Subcutaneous abdominal adipose tissue (tissue), 5 donors: Measurements from ENCODE around the gene OSBP.

ENCODE experiments used
- H3K27ac ChIP-seq: one replicate; pipeline ENCODE4 v1.7.0; 2013; ENCODE audit warnings: low read depth, mild to moderate bottlenecking, inconsistent platforms, low read length, moderate library complexity
- H3K27me3 ChIP-seq, 5 donors: one replicate each; pipeline ENCODE4 v1.7.0; 2013; ENCODE audit warnings: low read length in 5 of 5, inconsistent platforms in 1 of 5; ENCODE audit not compliant: control insufficient read depth in 5 of 5, insufficient read depth in 4 of 5
- H3K36me3 ChIP-seq, 5 donors: one replicate each; pipeline ENCODE4 v1.7.0; 2013; ENCODE audit warnings: low read length in 5 of 5; ENCODE audit not compliant: control insufficient read depth in 5 of 5, insufficient read depth in 5 of 5
- H3K4me1 ChIP-seq, 5 donors: one replicate each; pipeline ENCODE4 v1.7.0; 2013; ENCODE audit warnings: low read length in 5 of 5, mild to moderate bottlenecking in 3 of 5, moderate library complexity in 1 of 5; ENCODE audit not compliant: control insufficient read depth in 5 of 5, insufficient read depth in 5 of 5
- H3K4me3 ChIP-seq, 5 donors: one replicate each; pipeline ENCODE4 v1.7.0; 2013; ENCODE audit warnings: low read length in 5 of 5, low read depth in 1 of 5
- H3K9ac ChIP-seq, 5 donors: one replicate each; pipeline ENCODE4 v1.7.0; 2013; ENCODE audit warnings: low read length in 5 of 5, mild to moderate bottlenecking in 4 of 5, moderate library complexity in 3 of 5
- H3K9me3 ChIP-seq, 5 donors: one replicate each; pipeline ENCODE4 v1.7.0; 2013; ENCODE audit warnings: low read length in 5 of 5; ENCODE audit not compliant: control insufficient read depth in 5 of 5
- donor health status: healthy.
- donor health status: healthy.
- donor health status: healthy.
- donor health status: healthy.
- donor health status: healthy.

OSBP gene

DNA sequence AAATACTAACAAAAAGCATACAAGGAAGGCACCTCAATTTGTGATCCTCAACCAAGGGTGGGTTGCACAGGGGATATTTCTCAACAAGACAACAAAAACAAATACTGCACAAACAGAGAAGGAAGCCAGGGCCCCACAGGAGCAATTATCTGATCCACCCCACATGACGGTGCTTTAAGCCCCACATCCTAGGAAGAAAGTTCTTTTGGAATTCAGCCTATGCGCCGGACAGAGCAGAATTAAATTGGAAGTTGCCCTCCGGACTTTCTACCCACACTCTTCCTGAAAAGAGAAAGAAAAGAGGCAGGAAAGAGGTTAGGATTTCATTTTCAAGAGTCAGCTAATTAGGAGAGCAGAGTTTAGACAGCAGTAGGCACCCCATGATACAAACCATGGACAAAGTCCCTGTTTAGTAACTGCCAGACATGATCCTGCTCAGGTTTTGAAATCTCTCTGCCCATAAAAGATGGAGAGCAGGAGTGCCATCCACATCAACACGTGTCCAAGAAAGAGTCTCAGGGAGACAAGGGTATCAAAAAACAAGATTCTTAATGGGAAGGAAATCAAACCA is 40.6 kb downstream of the OSBP start:
- H3K9ac ChIP-seq = peak overlapping the region in 1 of 5 donors; percentile 35
- H3K27me3 ChIP-seq = no peaks in the 10 kb centered on the region
- H3K4me3 ChIP-seq = no peak overlapping the region
- H3K4me1 ChIP-seq = peaks cover 0 to 26% (median 21%) of the 10 kb centered on the region in 5 donors
- H3K36me3 ChIP-seq = peaks cover 15 to 44% (median 32%) of the 10 kb centered on the region in 5 donors
- H3K27ac ChIP-seq = peak overlapping the region; percentile 45
- no peaks in the 10 kb centered on the region for H3K9me3 ChIP-seq

DNA sequence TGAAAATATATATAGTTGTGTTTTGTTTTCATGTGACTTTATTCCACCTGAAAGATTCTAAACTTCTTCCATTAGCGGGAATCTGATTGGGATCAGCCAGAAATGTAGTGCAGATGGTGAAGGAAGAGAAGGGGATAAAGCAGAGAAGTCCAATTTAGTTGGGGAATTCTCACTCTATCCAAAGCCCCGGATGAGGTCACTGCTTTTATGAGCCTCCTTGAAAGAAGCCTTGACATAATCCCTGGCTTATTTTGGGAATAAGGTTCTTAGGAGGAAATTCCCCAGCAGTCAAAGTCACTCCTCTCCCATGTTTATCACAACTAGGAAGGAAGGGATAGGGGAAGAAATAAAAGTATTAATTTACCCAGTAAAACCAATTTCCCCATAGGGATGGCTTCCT is 41.1 kb downstream of the OSBP start:
- Histone ChIP-seq H3K4me3 (no peak overlapping the region), H3K9ac (peak overlapping the region in 1 of 5 donors; percentile 35), H3K9me3 (no peaks in the 10 kb centered on the region), H3K27me3 (no peaks in the 10 kb centered on the region), H3K4me1 (peaks cover 0 to 26% (median 21%) of the 10 kb centered on the region in 5 donors), H3K27ac (peak overlapping the region; percentile 45), H3K36me3 (peaks cover 13 to 38% (median 30%) of the 10 kb centered on the region in 5 donors)

GRCh38 chr11:59573216-59573615 is 42.4 kb downstream of the OSBP start:
- Histone ChIP-seq H3K36me3 (peaks cover 13 to 28% (median 24%) of the 10 kb centered on the region in 5 donors), H3K9ac (no peak overlapping the region), H3K27ac (no peak overlapping the region), H3K4me1 (peaks cover 0 to 26% (median 21%) of the 10 kb centered on the region in 5 donors), H3K9me3 (no peaks in the 10 kb centered on the region), H3K27me3 (no peaks in the 10 kb centered on the region), H3K4me3 (no peak overlapping the region)

DNA sequence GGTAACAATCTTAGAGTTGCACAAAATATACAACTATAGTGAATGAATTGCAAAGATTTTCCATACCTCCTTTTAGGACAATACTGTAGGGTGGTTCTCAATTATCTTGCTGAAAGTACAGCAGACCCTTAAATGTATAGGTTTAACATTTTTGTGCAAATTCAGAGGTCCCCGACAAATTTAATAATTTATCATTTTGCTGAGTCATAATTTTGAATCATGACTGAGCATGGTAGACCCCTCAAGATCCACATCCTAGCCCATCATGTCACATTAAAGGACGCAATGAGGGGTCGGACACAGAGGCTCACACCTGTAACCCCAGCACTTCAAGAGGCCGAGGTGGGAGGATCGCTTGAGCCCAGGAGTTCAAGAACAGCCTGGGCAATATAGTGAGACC is 43.5 kb downstream of the OSBP start:
- H3K4me3 ChIP-seq = no peak overlapping the region
- no peaks in the 10 kb centered on the region for H3K27me3 ChIP-seq
- peaks cover 13 to 17% (median 15%) of the 10 kb centered on the region in 5 donors for H3K36me3 ChIP-seq
- no peaks in the 10 kb centered on the region for H3K9me3 ChIP-seq
- H3K27ac ChIP-seq = no peak overlapping the region
- no peak overlapping the region for H3K9ac ChIP-seq
- H3K4me1 ChIP-seq = peaks cover 0 to 22% (median 14%) of the 10 kb centered on the region in 5 donors

DNA sequence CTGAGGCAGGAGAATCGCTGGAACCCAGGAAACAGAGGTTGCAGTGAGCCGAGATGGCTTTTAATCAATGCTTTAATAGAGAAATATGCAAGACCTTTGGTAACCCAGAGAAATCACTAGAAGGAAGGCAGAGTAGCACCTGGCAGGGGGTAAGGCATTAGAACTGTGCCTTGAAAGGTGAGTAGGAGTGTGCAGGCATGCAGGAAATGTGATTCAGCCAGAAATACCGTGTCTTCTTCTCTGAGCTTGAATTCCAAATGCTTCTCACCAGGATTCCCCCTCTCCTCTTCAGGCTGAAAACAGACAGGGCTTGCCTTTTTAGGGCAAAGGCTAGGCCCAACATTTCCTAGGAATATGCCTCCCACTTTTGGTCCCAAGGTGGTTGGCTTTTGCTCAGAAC is 53.3 kb downstream of the OSBP start:
- Histone ChIP-seq H3K27ac (no peak overlapping the region), H3K36me3 (no peaks in the 10 kb centered on the region), H3K4me1 (peaks cover 5 to 24% (median 11%) of the 10 kb centered on the region in 5 donors), H3K9me3 (no peaks in the 10 kb centered on the region), H3K9ac (no peak overlapping the region), H3K27me3 (no peaks in the 10 kb centered on the region), H3K4me3 (no peak overlapping the region)

DNA sequence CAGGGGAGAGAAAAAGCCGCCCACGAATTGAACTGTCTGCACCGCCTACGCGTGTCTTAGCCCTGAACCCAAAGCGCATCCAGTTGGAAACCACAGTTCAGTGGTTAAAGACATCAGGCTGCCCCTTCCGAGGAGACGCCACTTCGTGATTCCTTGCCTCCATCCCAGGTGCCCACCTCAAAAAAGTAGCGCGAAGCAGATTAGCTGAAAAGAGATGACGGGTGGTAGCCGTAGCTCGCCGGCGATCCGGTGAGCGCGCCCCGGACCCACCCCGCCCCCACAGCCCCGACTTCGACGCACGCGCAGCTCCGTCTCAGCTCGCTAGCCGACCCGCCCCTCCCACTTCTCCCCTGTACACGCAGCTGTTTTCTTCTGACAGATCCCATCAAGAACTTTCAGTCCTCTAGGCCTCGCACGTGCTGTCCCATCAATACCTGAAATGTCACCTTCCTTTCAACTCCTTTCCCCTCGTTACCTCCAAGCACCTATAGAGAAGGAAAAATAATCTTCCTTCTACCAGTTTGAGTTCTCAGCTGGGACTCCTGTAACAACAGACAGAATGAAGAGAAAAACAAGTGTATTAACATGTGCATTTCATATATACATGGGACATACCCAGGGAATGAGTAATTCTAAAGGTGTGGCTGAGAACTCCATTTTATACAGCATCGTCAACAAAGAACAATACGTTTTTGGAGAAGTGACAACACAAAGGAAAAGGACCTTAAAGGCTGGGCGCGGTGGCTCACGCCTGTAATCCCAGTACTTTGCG is 54.7 kb downstream of the OSBP start:
- H3K4me3 ChIP-seq = peak overlapping the region; percentile 88 to 99 (median 97)
- H3K27me3 ChIP-seq = no peaks in the 10 kb centered on the region
- peak overlapping the region; percentile 59 to 83 (median 78) for H3K9ac ChIP-seq
- H3K27ac ChIP-seq = peak overlapping the region; percentile 86
- H3K36me3 ChIP-seq = no peaks in the 10 kb centered on the region
- H3K9me3 ChIP-seq = no peaks in the 10 kb centered on the region
- H3K4me1 ChIP-seq = peaks cover 2 to 33% (median 22%) of the 10 kb centered on the region in 5 donors

DNA sequence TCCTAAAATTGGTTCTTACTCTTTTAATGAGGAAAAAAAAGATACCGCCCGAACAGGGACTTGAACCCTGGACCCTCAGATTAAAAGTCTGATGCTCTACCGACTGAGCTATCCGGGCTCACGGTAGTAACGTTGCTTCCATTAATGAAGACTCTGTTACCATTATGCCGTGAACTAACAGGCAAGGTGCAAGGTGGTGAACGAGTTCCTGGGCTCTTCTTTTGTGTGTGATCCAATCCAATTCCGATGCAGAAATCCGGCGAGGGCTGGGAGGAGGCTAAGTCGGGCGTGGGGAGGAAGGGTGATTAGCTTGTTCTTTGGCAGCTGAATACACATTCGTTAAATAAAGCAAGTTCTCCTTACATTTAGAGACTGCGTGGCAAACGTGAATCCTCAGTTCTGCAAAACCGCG is 55.3 kb downstream of the OSBP start:
- Histone ChIP-seq H3K36me3 (no peaks in the 10 kb centered on the region), H3K9me3 (no peaks in the 10 kb centered on the region), H3K9ac (peak overlapping the region; percentile 59 to 83 (median 78)), H3K27ac (peak overlapping the region; percentile 86), H3K4me3 (peak overlapping the region; percentile 88 to 99 (median 97)), H3K27me3 (no peaks in the 10 kb centered on the region), H3K4me1 (peaks cover 7 to 34% (median 26%) of the 10 kb centered on the region in 5 donors)

DNA sequence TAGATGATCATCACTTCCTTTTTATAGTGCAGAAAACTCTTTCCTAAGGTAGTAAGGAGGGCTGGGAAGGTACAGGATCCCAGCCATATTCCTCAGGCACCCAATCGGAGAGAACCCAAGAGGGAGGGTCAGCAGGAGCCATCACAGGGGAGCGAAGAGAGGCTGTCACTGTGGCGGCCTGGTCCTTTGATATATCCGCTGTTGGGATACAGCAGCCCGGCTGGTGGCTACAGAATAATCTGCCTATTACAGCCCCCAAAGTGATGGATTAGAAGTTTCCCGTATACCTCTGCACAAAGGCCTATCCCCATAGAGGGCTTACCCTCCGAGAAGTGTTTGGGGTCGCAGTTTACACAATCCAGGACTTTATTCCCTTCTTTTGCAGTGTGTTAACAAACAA is 55.7 kb downstream of the OSBP start:
- Histone ChIP-seq H3K27me3 (no peaks in the 10 kb centered on the region), H3K36me3 (no peaks in the 10 kb centered on the region), H3K4me3 (peak overlapping the region in 4 of 5 donors; percentile 88 to 99 (median 96)), H3K27ac (peak overlapping the region; percentile 86), H3K4me1 (peaks cover 7 to 34% (median 26%) of the 10 kb centered on the region in 5 donors), H3K9me3 (no peaks in the 10 kb centered on the region), H3K9ac (peak overlapping the region in 2 of 5 donors; percentile 60 to 83)

DNA sequence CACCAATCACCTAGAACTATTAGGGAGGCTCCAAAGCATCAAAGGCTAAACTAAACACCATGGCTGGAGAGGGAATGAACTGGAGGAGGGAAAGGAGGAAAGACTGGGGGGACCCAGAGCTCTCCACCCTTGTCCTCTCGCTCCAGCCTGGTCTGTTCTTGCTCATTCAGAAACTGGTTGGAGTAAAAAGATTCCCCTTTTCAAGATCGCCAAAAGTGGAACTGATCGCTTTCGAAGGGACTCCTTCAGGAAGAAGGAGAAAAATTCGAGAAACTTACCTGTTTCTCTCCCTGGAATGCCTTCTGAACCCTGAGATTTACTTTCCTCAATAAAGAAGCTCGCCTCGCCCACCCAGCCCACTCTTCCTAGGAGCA is 57.3 kb downstream of the OSBP start:
- peak overlapping the region in 1 of 5 donors; percentile 68 for H3K4me3 ChIP-seq
- H3K4me1 ChIP-seq = peaks cover 7 to 34% (median 26%) of the 10 kb centered on the region in 5 donors
- H3K27ac ChIP-seq = no peak overlapping the region
- no peaks in the 10 kb centered on the region for H3K27me3 ChIP-seq
- H3K9ac ChIP-seq = no peak overlapping the region
- no peaks in the 10 kb centered on the region for H3K36me3 ChIP-seq
- no peaks in the 10 kb centered on the region for H3K9me3 ChIP-seq

DNA sequence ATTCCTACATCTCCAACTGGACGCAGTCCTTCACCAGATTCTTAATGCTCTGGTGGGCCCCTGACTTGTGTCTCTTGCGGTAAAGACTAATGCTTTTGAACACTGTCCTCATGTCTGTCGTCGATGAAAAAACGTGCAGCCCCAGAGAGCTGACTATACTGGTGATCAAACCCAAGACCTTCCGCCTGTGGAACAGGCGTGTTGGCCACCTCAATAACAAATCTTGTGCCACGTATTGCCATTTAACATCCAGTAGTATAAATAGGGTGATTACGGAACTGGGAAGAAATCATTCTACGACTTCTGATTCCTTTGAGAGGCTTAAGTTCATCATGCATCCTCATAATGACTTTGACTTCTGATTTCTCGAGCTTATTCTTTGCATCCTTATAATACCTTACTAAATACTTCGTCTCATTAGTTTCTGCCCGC is 58.6 kb downstream of the OSBP start:
- peaks cover 7 to 36% (median 26%) of the 10 kb centered on the region in 5 donors for H3K4me1 ChIP-seq
- H3K9ac ChIP-seq = peak overlapping the region in 1 of 5 donors; percentile 20
- H3K9me3 ChIP-seq = no peaks in the 10 kb centered on the region
- H3K27ac ChIP-seq = peak overlapping the region; percentile 67
- peak overlapping the region; percentile 38 to 76 (median 68) for H3K4me3 ChIP-seq
- H3K36me3 ChIP-seq = no peaks in the 10 kb centered on the region
- H3K27me3 ChIP-seq = no peaks in the 10 kb centered on the region
